ENCODE results near the gene BDNF. TPM values are rescaled to one million over a fixed set of nuclear protein-coding genes. Genes with fewer than 3 reads are reported as not detected.

BDNF gene
- total and polyA plus RNA-seq, 4 donors = 0.03 to 0.28 (median 0.07) TPM

- TF ChIP-seq, protein P1, sequence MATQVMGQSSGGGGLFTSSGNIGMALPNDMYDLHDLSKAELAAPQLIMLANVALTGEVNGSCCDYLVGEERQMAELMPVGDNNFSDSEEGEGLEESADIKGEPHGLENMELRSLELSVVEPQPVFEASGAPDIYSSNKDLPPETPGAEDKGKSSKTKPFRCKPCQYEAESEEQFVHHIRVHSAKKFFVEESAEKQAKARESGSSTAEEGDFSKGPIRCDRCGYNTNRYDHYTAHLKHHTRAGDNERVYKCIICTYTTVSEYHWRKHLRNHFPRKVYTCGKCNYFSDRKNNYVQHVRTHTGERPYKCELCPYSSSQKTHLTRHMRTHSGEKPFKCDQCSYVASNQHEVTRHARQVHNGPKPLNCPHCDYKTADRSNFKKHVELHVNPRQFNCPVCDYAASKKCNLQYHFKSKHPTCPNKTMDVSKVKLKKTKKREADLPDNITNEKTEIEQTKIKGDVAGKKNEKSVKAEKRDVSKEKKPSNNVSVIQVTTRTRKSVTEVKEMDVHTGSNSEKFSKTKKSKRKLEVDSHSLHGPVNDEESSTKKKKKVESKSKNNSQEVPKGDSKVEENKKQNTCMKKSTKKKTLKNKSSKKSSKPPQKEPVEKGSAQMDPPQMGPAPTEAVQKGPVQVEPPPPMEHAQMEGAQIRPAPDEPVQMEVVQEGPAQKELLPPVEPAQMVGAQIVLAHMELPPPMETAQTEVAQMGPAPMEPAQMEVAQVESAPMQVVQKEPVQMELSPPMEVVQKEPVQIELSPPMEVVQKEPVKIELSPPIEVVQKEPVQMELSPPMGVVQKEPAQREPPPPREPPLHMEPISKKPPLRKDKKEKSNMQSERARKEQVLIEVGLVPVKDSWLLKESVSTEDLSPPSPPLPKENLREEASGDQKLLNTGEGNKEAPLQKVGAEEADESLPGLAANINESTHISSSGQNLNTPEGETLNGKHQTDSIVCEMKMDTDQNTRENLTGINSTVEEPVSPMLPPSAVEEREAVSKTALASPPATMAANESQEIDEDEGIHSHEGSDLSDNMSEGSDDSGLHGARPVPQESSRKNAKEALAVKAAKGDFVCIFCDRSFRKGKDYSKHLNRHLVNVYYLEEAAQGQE (IDR thresholded peaks at IDR 0.05) = no peak
- no peak for TF ChIP-seq HNF4G (IDR thresholded peaks at IDR 0.05)
- no peak for TF ChIP-seq YY1 (IDR thresholded peaks at IDR 0.05)
- no peak for TF ChIP-seq RAD21 (IDR thresholded peaks at IDR 0.05)
- TF ChIP-seq, protein P2, sequence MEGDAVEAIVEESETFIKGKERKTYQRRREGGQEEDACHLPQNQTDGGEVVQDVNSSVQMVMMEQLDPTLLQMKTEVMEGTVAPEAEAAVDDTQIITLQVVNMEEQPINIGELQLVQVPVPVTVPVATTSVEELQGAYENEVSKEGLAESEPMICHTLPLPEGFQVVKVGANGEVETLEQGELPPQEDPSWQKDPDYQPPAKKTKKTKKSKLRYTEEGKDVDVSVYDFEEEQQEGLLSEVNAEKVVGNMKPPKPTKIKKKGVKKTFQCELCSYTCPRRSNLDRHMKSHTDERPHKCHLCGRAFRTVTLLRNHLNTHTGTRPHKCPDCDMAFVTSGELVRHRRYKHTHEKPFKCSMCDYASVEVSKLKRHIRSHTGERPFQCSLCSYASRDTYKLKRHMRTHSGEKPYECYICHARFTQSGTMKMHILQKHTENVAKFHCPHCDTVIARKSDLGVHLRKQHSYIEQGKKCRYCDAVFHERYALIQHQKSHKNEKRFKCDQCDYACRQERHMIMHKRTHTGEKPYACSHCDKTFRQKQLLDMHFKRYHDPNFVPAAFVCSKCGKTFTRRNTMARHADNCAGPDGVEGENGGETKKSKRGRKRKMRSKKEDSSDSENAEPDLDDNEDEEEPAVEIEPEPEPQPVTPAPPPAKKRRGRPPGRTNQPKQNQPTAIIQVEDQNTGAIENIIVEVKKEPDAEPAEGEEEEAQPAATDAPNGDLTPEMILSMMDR (IDR thresholded peaks at IDR 0.05; ENCODE audit: low read depth, low read length, missing input control) = no peak
These were observed 18.6 kb downstream of the BDNF start (continued) for GRCh38 chr11:27681664-27682063.

- 88% methylated on average over 5 of the region's 5 CpGs for WGBS
- DNase-seq (ENCODE audit: low spot score) = no peak
- H3K27me3 ChIP-seq (ENCODE audit: control insufficient read depth in 4 of 4, insufficient read depth in 4 of 4, low read length in 3 of 4) = no peaks in the 10 kb centered on the region
- no peaks in the 10 kb centered on the region for H3K36me3 ChIP-seq (ENCODE audit: control insufficient read depth in 4 of 4, insufficient read depth in 3 of 4, low read depth in 1 of 4, low read length in 3 of 4)
- no peak overlapping the region for H3K9ac ChIP-seq (ENCODE audit: low read depth in 1 of 2, low read length in 2 of 2)
- no peaks in the 10 kb centered on the region for H3K4me1 ChIP-seq (ENCODE audit: control insufficient read depth in 4 of 4, insufficient read depth in 4 of 4, low read length in 3 of 4)
- no peak overlapping the region for H3K4me3 ChIP-seq (ENCODE audit: low read depth in 1 of 3, low read length in 3 of 3)
- H3K27ac ChIP-seq (ENCODE audit: low read depth in 1 of 2, low read length in 2 of 2) = no peak overlapping the region
- TF ChIP-seq, protein P3, sequence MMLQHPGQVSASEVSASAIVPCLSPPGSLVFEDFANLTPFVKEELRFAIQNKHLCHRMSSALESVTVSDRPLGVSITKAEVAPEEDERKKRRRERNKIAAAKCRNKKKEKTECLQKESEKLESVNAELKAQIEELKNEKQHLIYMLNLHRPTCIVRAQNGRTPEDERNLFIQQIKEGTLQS (IDR thresholded peaks at IDR 0.05) = no peak
- TF ChIP-seq TAF1 (conservative IDR thresholded peaks at IDR 0.05) = no peak
- TF ChIP-seq, protein P4, sequence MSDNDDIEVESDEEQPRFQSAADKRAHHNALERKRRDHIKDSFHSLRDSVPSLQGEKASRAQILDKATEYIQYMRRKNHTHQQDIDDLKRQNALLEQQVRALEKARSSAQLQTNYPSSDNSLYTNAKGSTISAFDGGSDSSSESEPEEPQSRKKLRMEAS (IDR thresholded peaks at IDR 0.05) = no peak
- no peak for TF ChIP-seq JUND (IDR thresholded peaks at IDR 0.05)
- TF ChIP-seq RAD21 (IDR thresholded peaks at IDR 0.05) = no peak
- TF ChIP-seq, protein P1 (IDR thresholded peaks at IDR 0.05) = no peak
- no peak for TF ChIP-seq SP1 (IDR thresholded peaks at IDR 0.05)
- TF ChIP-seq FOXA2 (IDR thresholded peaks at IDR 0.05) = no peak
- TF ChIP-seq RXRA (IDR thresholded peaks at IDR 0.05) = no peak
- no peak for TF ChIP-seq ZBTB33 (IDR thresholded peaks at IDR 0.05)
- no peak for TF ChIP-seq YY1 (IDR thresholded peaks at IDR 0.05)
- TF ChIP-seq, protein P2 (IDR thresholded peaks at IDR 0.05; ENCODE audit: low read depth, low read length, missing input control) = no peak
- H3K9me3 ChIP-seq (ENCODE audit: control insufficient read depth in 4 of 4, low read length in 3 of 4) = no peaks in the 10 kb centered on the region
These were observed 20.9 kb downstream of the BDNF start for GRCh38 chr11:27679136-27680015.

All from liver (tissue), 9 donors.